Left colon (tissue), 2 donors: ENCODE results near the gene ARHGAP33. TPM values are rescaled to one million over a fixed set of nuclear protein-coding genes. Genes with fewer than 3 reads are reported as not detected.
A peak's percentile ranks its signal among the peaks of the same experiment; 100 is the strongest.

Source experiments
- ATAC-seq: fragments of 200-7000 bp; cut with Tn5 transposase; one replicate; pipeline ENCODE4 v1.9.1; 2020; ENCODE audit warnings: mild to moderate bottlenecking, moderate library complexity
- DNase-seq, 2 donors: peaks; one replicate each; pipeline ENCODE4 v3.0.0-alpha.2; 2020
- intact Hi-C, 2 donors: fragments of 100-400 bp; cut with DNase I in 1 of 2; cut with micrococcal nuclease in 1 of 2; formaldehyde crosslinking; loops; one replicate each; pipeline versions ENCODE4 v1.11.2 to v1.14.0; 2022; cut with DNase I, micrococcal nuclease
- long read RNA-seq: library from polyadenylated mRNA; unstranded; transcript quantifications from one replicate; pipeline ENCODE4 v2.0.0, GENCODE V29; 2021
- total RNA-seq, 2 donors: library from RNA; stranded (reverse); fragmentation: NEBNext Ultra II Directional; extraction: Animal tissue kit (Norgen Biotek cat#: 25700); gene quantifications; one replicate each; pipeline ENCODE4 v1.2.1, GENCODE V29; 2021
- donor health status: DM: no; HTN: no; CAD: no.
- donor health status: DM: yes; HTN: yes; CAD: no.

The ARHGAP33 gene, protein sequence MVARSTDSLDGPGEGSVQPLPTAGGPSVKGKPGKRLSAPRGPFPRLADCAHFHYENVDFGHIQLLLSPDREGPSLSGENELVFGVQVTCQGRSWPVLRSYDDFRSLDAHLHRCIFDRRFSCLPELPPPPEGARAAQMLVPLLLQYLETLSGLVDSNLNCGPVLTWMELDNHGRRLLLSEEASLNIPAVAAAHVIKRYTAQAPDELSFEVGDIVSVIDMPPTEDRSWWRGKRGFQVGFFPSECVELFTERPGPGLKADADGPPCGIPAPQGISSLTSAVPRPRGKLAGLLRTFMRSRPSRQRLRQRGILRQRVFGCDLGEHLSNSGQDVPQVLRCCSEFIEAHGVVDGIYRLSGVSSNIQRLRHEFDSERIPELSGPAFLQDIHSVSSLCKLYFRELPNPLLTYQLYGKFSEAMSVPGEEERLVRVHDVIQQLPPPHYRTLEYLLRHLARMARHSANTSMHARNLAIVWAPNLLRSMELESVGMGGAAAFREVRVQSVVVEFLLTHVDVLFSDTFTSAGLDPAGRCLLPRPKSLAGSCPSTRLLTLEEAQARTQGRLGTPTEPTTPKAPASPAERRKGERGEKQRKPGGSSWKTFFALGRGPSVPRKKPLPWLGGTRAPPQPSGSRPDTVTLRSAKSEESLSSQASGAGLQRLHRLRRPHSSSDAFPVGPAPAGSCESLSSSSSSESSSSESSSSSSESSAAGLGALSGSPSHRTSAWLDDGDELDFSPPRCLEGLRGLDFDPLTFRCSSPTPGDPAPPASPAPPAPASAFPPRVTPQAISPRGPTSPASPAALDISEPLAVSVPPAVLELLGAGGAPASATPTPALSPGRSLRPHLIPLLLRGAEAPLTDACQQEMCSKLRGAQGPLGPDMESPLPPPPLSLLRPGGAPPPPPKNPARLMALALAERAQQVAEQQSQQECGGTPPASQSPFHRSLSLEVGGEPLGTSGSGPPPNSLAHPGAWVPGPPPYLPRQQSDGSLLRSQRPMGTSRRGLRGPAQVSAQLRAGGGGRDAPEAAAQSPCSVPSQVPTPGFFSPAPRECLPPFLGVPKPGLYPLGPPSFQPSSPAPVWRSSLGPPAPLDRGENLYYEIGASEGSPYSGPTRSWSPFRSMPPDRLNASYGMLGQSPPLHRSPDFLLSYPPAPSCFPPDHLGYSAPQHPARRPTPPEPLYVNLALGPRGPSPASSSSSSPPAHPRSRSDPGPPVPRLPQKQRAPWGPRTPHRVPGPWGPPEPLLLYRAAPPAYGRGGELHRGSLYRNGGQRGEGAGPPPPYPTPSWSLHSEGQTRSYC
- total RNA-seq: 10 to 100 TPM in 1 of 2 donors, 1 to 10 TPM in 1; 9.7 to 10.1 TPM
- long read RNA-seq: 0 reads

DNA sequence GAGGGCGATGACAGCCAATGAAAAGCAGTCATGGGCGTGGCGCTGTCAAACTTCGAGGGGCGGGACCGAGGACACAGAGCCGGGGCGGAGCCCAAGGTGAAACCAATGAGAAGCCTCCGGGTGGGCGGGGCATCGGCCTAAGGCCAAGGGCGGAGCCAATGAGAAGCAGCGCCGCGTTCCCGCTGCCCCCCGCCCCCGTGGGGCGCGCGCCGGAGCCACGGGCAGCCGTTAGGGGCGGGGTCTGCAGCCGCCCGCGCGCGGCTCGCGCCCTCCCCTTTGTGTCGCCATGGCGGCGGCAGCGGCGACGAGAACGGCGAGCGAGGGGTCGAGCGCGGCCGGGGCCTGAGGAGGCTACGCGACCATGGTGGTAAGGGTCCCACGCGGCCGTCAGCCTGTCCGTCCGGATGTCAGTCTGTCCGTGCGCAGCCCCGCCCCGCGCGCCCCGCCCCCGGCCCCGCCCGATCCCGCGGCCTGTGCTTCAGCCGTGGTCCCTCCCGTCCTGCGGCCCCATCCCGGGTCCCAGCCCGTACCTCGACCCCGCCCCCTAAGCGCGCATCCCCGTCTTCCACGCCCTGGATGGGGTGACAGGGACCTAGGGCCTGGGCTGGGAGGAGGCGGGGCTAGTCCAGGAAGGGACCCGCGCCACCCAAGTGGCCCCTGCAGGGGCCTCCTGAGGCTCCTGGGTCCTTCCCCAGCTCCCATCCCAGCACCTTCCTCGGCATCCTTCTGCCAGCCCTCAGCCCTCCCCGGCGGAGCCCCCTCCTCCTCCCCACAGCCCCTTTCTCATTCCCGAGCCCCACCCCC, at the start of gene ARHGAP33:
TSS of gene ARHGAP33 (plus strand) at position 267 of the 804 bp plus-strand sequence. CDS start at position 362, 95 bp downstream.
- intact Hi-C loops: no loop called here
- peak; percentile 99 for ATAC-seq
- DNase-seq: peak; percentile 98 to 100

DNA sequence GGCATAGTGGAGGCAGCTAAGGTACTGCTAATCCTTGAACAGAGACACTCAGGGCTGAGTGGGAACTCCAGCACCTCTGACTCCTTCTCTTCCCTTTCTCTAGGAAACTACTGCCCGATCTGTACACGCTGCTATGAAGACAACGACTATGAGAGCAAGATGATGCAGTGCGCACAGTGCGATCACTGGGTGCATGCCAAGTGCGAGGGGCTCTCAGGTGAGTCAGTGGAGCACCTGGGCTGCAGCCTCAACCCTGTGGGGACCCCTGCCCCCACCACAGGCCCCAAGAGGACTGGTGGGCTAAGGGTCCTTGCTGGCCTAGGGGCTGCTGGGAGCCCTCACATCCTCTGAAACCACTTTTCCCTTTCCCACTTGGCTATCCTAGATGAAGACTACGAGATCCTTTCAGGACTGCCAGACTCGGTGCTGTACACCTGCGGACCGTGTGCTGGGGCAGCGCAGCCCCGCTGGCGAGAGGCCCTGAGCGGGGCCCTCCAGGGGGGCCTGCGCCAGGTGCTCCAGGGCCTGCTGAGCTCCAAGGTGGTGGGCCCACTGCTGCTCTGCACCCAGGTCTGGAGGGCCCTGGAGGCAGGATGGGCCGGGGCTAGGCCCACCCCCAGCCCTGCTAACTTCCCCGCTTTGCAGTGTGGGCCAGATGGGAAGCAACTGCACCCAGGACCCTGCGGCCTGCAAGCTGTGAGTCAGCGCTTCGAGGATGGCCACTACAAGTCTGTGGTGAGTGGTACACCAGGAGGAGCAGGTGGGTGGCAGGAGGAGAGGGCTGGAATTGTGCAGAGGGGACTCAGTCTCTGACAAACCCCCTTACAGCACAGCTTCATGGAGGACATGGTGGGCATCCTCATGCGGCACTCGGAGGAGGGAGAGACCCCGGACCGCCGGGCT, 48.1 kb upstream of the ARHGAP33 start:
- intact Hi-C loops: no loop called here
- DNase-seq (no peak), ATAC-seq (no peak)

DNA sequence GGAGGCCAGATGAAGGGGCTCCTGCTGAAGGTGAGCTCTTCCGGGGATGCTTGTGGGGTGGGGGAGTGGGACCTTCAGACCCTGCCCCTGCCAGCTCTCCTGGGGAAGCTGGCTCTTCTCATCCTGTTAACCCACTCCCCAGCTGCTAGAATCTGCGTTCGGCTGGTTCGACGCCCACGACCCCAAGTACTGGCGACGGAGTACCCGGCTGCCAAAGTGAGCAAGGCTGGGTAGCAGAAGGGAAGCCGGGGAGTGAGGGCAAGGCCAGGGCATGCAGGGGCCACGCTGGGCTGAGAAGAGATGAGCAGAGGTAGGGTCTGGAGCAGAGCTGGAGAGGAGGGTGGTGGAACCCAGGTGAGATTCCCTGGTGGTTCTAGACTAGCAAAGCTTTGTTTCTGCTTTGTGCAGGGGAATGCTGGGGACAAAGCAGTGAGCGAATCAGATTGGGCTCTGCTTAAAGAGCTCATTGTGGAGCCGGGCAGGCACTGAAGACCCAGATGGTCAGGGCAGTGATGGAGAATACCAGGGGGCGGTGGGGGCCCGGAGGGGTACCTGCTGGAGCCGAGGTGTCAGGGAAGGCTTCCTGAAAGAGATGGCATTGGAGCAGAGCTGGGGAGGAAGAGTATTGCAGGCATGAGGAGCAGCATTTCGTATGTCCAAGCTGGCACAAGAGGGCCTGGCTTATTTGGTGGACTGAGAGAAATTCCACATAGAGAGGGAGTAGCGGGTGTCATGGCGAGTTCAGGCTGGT, 47.2 kb upstream of the ARHGAP33 start:
- DNase-seq: no peak
- intact Hi-C loops: no loop called here

GRCh38 chr19:35729021-35729420, 46.3 kb upstream of the ARHGAP33 start:
- ATAC-seq (no peak), DNase-seq (no peak)
- intact Hi-C loops: no loop called here

More for the DNA sequence above, 47.2 kb upstream of the ARHGAP33 start:
- no peak for ATAC-seq

DNA sequence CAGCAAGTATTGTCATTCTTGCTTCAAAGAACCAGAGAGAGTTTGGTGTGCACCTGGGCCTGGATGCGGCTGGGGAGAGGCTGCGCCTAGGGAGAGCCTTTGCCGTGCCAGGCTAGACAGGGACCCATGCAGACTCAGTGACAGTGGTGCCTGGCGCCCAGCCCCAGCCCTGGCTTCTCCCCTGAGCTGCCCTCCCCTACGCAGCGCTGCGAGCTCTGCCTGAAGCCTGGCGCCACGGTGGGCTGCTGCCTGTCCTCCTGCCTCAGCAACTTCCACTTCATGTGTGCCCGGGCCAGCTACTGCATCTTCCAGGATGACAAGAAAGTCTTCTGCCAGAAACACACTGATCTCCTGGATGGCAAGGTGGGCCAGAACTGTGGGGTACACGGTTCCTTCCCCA, 45.6 kb upstream of the ARHGAP33 start:
- no peak for DNase-seq
- intact Hi-C loops: no loop called here
- ATAC-seq: no peak

DNA sequence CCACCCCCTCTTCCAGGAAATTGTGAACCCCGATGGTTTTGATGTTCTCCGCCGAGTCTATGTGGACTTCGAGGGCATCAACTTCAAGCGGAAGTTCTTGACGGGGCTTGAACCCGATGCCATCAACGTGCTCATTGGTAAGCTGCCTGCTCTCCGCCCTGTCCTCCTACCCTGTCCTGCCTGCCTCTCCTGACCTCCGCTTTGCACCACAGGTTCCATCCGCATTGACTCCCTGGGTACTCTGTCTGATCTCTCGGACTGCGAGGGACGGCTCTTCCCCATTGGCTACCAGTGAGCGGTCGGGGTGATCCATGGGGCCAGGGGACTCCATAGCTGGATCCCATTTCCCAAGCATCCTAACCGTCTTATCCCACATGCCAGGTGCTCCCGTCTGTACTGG, 45.0 kb upstream of the ARHGAP33 start:
- intact Hi-C loops: no loop called here
- ATAC-seq (no peak), DNase-seq (no peak)

GRCh38 chr19:35731353-35731752, 44.0 kb upstream of the ARHGAP33 start:
- intact Hi-C loops: no loop called here
- no peak for DNase-seq
- ATAC-seq: peak; percentile 18

GRCh38 chr19:35731779-35732405, 43.5 kb upstream of the ARHGAP33 start:
- intact Hi-C loops: no loop called here
- no peak for DNase-seq
- no peak for ATAC-seq

DNA sequence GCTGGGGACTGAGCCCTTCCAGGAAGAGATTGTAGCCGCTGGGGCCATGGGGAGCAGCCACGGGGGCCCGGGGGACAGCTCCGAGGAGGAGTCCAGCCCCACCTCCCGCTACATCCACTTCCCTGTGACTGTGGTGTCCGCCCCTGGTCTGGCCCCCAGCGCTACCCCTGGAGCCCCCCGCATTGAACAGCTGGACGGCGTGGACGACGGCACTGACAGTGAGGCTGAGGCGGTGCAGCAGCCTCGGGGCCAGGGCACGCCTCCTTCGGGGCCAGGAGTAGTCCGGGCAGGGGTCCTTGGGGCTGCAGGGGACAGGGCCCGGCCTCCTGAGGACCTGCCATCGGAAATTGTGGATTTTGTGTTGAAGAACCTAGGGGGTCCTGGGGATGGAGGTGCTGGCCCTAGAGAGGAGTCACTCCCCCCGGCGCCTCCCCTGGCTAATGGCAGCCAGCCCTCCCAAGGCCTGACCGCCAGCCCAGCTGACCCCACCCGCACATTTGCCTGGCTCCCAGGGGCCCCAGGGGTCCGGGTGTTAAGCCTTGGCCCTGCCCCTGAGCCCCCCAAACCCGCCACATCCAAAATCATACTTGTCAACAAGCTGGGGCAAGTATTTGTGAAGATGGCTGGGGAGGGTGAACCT, 42.7 kb upstream of the ARHGAP33 start:
- ATAC-seq: no peak
- no peak for DNase-seq
- intact Hi-C loops: no loop called here

DNA sequence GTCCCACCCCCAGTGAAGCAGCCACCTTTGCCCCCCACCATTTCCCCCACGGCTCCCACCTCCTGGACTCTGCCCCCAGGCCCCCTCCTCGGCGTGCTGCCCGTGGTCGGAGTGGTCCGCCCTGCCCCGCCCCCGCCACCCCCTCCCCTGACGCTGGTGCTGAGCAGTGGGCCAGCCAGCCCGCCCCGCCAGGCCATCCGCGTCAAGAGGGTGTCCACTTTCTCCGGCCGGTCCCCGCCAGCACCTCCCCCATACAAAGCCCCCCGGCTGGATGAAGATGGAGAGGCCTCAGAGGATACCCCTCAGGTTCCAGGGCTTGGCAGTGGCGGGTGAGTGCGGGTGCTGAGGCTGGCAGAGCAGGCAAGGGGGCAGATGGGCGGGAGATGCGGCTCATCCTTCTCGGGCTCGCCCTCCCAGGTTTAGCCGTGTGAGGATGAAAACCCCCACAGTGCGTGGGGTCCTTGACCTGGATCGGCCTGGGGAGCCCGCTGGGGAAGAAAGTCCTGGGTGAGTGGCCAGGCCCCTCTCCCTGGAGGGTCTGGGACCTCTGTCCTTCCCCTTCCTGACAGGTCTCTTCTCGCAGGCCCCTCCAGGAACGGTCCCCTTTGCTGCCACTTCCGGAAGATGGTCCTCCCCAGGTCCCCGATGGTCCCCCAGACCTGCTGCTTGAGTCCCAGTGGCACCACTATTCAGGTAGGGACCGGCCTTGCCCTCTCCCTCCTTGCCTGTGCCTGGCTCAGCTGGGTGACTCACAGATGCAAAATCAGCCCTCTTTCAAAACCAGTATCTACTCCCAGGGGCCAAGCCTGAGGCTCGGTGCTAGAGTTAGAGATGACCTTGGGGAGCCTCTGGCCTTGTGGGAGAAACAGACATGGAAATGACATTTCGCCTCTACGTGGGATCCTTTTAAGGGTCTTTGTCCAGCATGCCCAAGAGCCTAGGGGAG, 41.9 kb upstream of the ARHGAP33 start:
- intact Hi-C loops: no loop called here

GRCh38 chr19:35734273-35734672, 41.1 kb upstream of the ARHGAP33 start:
- intact Hi-C loops: no loop called here
- no peak for ATAC-seq
- DNase-seq: no peak

More for the DNA sequence above, 41.9 kb upstream of the ARHGAP33 start:
- no peak for ATAC-seq
- no peak for DNase-seq

GRCh38 chr19:35734889-35735288, 40.5 kb upstream of the ARHGAP33 start:
- intact Hi-C loops: no loop called here
- DNase-seq: no peak

DNA sequence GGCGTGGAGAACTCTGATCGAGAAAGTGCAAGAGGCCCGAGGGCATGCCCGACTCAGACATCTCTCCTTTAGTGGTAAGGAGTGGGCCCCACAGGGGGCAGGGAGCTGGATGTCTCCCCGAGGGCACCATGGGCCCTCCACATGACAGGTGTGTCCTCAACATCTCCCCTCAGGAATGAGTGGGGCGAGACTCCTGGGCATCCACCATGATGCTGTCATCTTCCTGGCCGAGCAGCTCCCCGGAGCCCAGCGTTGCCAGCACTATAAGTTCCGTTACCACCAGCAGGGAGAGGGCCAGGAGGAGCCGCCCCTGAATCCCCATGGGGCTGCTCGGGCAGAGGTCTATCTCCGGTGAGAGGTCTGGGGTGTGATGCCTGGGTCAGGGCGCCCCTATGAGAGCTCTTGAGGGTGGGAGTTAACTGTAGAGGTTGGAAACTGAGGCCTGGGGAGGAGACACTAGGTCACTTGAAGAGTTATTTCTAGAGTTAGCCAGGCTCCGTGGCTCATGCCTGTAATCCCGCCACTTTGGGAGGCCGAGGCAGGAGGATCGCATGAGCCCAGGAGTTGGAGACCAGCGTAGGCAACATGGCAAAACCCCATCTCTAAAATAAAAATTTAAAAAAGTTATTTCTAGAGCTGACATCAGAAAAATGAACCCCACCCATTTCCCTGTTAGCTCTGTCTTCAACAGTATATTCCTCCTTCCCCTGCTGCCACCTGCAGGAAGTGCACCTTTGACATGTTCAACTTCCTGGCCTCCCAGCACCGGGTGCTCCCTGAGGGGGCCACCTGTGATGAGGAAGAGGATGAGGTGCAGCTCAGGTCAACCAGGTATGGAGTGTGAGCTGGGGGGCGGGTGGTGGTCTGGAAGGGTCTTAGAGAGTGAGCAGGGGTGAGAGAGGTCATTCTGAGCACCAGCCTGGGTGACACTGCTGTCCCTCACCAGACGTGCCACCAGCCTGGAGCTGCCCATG, 38.2 kb upstream of the ARHGAP33 start:
- DNase-seq: no peak
- ATAC-seq: no peak
- intact Hi-C loops: no loop called here

More at GRCh38 chr19:35734889-35735288, 40.5 kb upstream of the ARHGAP33 start:
- no peak for ATAC-seq
